ENCODE data around the gene ARHGEF25.
"Not testable (repeated sequence)": the region's sequence is repeated elsewhere in the genome, so short reads cannot be mapped to it uniquely, and the experiment has no call there.

The ARHGEF25 gene

GRCh38 chr12:57640175-57641042 lies 29.2 kb downstream of the ARHGEF25 start:
- no peak for DNase-seq

- DNase-seq = no peak
These were observed 30.6 kb downstream of the ARHGEF25 start for GRCh38 chr12:57641699-57642442.

- not testable (repeated sequence) for DNase-seq
These were observed 34.9 kb downstream of the ARHGEF25 start for GRCh38 chr12:57645990-57646658.

- DNase-seq = not testable (repeated sequence)
These were observed 35.4 kb downstream of the ARHGEF25 start for GRCh38 chr12:57646659-57647049.

GRCh38 chr12:57654042-57654441 lies 42.8 kb downstream of the ARHGEF25 start:
- no peak for DNase-seq

GRCh38 chr12:57655541-57656240 lies 44.5 kb downstream of the ARHGEF25 start:
- DNase-seq = no peak

GRCh38 chr12:57656408-57656807 lies 45.2 kb downstream of the ARHGEF25 start:
- DNase-seq = not testable (repeated sequence)

- no peak for DNase-seq
These were observed 46.5 kb downstream of the ARHGEF25 start for GRCh38 chr12:57657744-57658143.

GRCh38 chr12:57658890-57659289 lies 47.7 kb downstream of the ARHGEF25 start:
- DNase-seq = no peak

GRCh38 chr12:57661376-57661775 lies 50.1 kb downstream of the ARHGEF25 start:
- DNase-seq = no peak

- DNase-seq = not testable (repeated sequence)
These were observed 54.0 kb downstream of the ARHGEF25 start for GRCh38 chr12:57665066-57665820.
